HL-60/S4 (cell line): Measurements from ENCODE around the gene CELSR2.

Experiments
- in situ Hi-C: fragments of 300-500 bp; cut with MboI; formaldehyde crosslinking; loops from 2 replicates; pipeline ENCODE4 v1.14.3; 2022; ENCODE audit warnings: low sequenced_read_pairs

CELSR2 gene

GRCh38 chr1:109251277-109252166, 2.2 kb downstream of the CELSR2 start:
- in situ Hi-C loops, result loop anchor here (25.0 kb wide), 1 partner anchor 736 kb away; the partner anchor contains the start of gene AHCYL1

- in situ Hi-C loops, result loop anchor here (25.0 kb wide), 1 partner anchor 735 kb away; the partner anchor contains the start of gene AHCYL1
Observed at GRCh38 chr1:109252167-109252892, 3.0 kb downstream of the CELSR2 start.

GRCh38 chr1:109252893-109253802, 3.8 kb downstream of the CELSR2 start:
- in situ Hi-C loops, result loop anchor here (25.0 kb wide), 1 partner anchor 734 kb away; the partner anchor contains the start of gene AHCYL1

GRCh38 chr1:109253803-109254620, 4.7 kb downstream of the CELSR2 start:
- in situ Hi-C loops, result loop anchor here (25.0 kb wide), 1 partner anchor 733 kb away; the partner anchor contains the start of gene AHCYL1

- in situ Hi-C loops, result loop anchor here (25.0 kb wide), 1 partner anchor 733 kb away; the partner anchor contains the start of gene AHCYL1
Observed at GRCh38 chr1:109254621-109255096, 5.3 kb downstream of the CELSR2 start.

GRCh38 chr1:109255097-109255651, 5.8 kb downstream of the CELSR2 start:
- in situ Hi-C loops, result loop anchor here (25.0 kb wide), 1 partner anchor 732 kb away; the partner anchor contains the start of gene AHCYL1

GRCh38 chr1:109255678-109256077, 6.3 kb downstream of the CELSR2 start:
- in situ Hi-C loops, result loop anchor here (25.0 kb wide), 1 partner anchor 732 kb away; the partner anchor contains the start of gene AHCYL1

- in situ Hi-C loops, result loop anchor here (25.0 kb wide), 1 partner anchor 731 kb away; the partner anchor contains the start of gene AHCYL1
Observed at GRCh38 chr1:109256085-109256484, 6.7 kb downstream of the CELSR2 start.

- in situ Hi-C loops, result loop anchor here (25.0 kb wide), 1 partner anchor 730 kb away; the partner anchor contains the start of gene AHCYL1
Observed at GRCh38 chr1:109256971-109257681, 7.8 kb downstream of the CELSR2 start.

- in situ Hi-C loops, result loop anchor here (25.0 kb wide), 1 partner anchor 729 kb away; the partner anchor contains the start of gene AHCYL1
Observed at GRCh38 chr1:109257682-109258421, 8.5 kb downstream of the CELSR2 start.

- in situ Hi-C loops, result loop anchor here (25.0 kb wide), 1 partner anchor 729 kb away; the partner anchor contains the start of gene AHCYL1
Observed at GRCh38 chr1:109258481-109259466, 9.4 kb downstream of the CELSR2 start.

- in situ Hi-C loops, result loop anchor here (10.0 to 25.0 kb wide), 2 partner anchors 275 to 727 kb away; partner anchors contain the start of genes AHCYL1 and GPR61
Observed at GRCh38 chr1:109259674-109260557, 10.6 kb downstream of the CELSR2 start.

GRCh38 chr1:109261006-109261405, 11.7 kb downstream of the CELSR2 start:
- in situ Hi-C loops, result loop anchor here (10.0 to 25.0 kb wide), 2 partner anchors 274 to 726 kb away; partner anchors contain the start of genes AHCYL1 and GPR61

- in situ Hi-C loops, result loop anchor here (10.0 to 25.0 kb wide), 2 partner anchors 273 to 726 kb away; partner anchors contain the start of genes AHCYL1 and GPR61
Observed at GRCh38 chr1:109261578-109261977, 12.2 kb downstream of the CELSR2 start.
